Left ventricle myocardium superior (tissue), 1 donor: ENCODE measurements around the gene C11orf58. TPM values are rescaled to one million over a fixed set of nuclear protein-coding genes. Genes with fewer than 3 reads are reported as not detected.

Source experiments
- ATAC-seq: fragments of 200-7000 bp; cut with Tn5 transposase; one replicate; pipeline ENCODE4 v1.9.1; 2020; ENCODE audit warnings: mild to moderate bottlenecking, moderate library complexity
- DNase-seq: peaks from one replicate; pipeline ENCODE4 v3.0.0-alpha.2; 2020
- intact Hi-C: fragments of 100-400 bp; cut with micrococcal nuclease; formaldehyde crosslinking; loops from one replicate; pipeline ENCODE4 v1.11.0; 2022
- total RNA-seq: library from RNA; stranded (reverse); fragmentation: NEBNext Ultra II Directional; extraction: Animal tissue kit (Norgen Biotek cat#: 25700); gene quantifications from one replicate; pipeline ENCODE4 v1.2.1, GENCODE V29; 2021
- donor health status: DM: no; HTN: yes; CAD: no; lungs with severe emphysema.

The C11orf58 gene
- total RNA-seq, 1 donor from 2014 or later, result 112 TPM

DNA sequence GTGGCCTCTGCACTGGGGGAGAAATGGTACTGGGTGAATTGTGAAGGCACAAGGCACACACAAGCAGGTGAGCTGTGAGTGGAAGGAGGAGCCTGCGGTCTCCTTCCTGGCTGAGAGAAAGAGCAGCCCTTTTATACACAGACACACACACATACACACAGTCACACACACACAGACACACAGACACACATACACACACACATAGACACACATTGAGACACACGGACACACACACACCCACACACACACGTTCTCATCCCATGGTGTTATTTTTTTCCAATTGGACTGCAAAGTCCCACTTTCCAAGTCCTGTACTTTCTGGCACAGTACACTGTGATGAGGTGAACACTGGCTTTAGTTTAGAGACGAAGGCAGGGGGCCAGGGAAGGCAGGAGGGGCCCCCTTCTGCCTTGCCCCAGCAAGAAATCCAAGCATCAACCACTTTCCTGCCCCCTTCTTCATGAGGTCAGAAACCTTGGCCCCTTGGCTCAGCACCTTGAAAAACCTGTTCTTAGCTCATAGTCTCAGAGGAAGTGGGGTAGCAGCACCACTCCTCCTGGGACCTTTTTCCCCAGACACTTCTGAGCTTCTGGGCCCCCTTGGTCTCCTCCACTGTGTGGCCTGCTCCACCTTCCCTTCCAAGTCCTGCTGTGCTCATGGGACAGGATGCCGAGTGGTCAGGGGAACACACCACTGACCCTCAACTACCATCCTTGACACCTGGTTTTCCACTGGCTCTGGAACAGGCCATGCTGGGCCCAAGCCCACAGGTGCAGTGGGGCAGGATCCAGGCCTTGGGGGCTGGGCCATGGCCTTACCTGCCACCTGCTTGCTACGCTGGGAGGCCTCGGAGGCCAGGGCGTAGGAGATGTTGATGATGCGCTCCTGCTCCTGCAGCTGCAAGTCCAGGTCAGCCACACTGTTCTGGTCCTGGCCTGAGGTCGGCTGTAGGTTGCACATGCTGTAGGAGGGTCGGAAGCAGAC lies 43.8 kb downstream of the C11orf58 start:
- DNase-seq, result no peak
- ATAC-seq, result no peak
- intact Hi-C loops, result no loop called here

DNA sequence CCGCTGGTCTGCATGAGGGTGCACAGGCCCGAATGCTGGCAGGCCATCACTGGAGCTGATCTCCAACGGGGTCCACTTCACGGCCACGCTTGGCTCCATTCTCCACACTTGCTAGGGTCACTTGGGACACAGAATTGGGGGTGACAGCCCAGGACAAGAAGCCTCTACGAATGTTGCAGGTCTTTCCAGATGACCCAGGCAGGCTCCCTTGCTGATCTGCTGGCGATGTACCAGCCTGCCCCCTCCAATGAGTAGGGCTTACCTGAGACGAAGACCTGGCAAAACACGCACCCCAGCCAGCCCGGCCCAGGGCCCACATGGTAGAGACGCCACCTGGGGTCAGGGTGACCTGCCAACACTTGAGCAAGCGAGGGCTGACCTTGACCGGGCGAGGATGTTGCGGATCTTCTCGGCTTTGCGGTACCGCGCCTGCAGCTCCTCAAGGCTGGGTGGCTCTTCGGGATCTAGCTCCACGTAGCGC lies 44.9 kb downstream of the C11orf58 start:
- ATAC-seq, result no peak
- DNase-seq, result no peak
- intact Hi-C loops, result no loop called here

DNA sequence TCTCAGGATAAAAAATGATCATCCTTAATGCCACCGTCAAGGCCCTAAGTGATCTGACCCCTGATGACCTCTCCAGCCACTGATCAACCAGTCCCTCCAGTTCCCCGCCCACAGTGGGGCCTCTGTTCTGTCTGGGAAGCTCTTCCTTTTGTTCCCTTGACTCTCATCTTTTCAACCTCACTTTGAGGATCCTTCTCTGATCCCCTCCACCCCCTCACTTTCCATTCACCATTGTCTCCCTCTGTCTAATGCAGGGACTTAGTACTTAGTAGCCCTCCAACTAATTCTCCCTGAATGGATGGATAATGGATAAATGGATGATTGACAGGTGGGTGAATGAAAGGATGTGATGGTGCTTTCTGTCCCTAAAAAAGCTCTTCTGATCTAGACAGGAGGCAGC lies 45.6 kb downstream of the C11orf58 start:
- intact Hi-C loops, result no loop called here
- no peak for DNase-seq
- no peak for ATAC-seq

DNA sequence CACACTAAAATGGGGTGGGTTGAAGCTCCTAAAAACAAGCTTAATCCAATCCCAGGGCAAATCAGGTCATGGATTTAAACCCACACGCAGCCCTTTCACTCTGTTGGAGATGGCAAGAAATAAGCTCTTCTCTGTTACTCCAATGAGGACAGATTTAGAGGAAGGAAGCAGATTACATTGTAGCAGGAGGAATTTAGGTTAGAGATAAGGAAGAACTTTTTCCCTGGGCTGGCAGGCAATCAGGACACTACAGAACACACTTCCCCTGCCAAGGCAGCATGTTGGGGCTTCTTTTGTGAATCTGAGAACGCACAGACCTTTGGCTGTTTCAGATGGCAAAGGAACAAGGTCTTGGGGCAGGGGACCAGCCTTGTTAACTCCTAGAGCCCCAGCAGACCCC lies 46.2 kb downstream of the C11orf58 start:
- peak; percentile 55 for ATAC-seq

DNA sequence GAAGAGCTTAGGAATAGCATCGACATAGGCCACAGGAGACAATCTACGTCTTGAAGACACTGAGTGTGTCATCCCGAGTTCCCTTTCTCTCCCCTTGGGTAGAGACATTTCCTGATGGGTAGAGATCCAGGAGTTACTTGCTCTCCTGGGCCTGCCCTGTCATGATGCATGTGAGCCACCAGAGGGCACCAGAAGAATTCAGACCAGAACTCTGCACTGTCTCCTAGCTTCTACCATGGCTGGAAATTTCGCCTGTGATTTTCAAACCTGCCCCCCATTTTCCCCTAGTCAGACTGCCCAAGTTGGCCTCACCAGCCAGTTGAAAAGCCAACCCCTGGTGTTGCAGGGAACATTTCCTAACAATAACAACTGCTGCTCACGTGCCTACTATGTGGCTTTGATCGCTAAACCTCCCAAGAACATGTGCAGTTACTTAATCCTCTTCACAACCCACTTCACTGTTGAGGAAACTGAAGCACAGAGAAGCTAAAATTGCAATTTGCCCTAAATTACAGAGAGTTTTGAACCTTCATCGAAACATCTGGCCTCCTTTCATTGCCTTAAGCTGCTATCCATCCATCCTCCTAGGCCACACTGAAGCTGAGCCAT lies 47.2 kb downstream of the C11orf58 start:
- DNase-seq (peak; percentile 58), ATAC-seq (peak; percentile 80)
- intact Hi-C loops, result loop anchor here (5.0 kb wide), 1 partner anchor 277 kb away; no protein-coding TSS in a partner anchor

More for the DNA sequence above, 46.2 kb downstream of the C11orf58 start:
- intact Hi-C loops, result loop anchor here (5.0 kb wide), 1 partner anchor 278 kb away; no protein-coding TSS in a partner anchor
- no peak for DNase-seq

DNA sequence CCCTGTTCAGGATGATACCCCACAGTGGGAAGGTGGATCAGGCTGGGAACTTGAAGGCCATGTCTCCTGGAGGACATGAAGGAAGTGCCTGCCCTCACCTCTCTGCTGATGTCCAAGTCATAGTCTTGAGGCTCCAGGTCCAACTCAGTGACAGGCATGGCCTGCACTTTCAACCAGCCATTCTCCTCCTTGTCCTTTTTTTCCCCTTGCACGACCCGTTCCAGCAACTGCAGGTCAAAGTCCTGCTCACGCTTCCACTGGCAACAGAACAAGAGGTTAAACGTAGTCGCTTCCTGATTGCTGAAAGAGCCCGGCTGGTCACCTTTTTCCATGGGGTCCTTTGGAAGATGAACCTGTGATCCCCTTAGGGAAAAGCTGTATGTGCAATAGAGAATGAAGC lies 47.7 kb downstream of the C11orf58 start:
- DNase-seq (no peak), ATAC-seq (no peak)
- intact Hi-C loops, result loop anchor here (5.0 kb wide), 1 partner anchor 276 kb away; no protein-coding TSS in a partner anchor

DNA sequence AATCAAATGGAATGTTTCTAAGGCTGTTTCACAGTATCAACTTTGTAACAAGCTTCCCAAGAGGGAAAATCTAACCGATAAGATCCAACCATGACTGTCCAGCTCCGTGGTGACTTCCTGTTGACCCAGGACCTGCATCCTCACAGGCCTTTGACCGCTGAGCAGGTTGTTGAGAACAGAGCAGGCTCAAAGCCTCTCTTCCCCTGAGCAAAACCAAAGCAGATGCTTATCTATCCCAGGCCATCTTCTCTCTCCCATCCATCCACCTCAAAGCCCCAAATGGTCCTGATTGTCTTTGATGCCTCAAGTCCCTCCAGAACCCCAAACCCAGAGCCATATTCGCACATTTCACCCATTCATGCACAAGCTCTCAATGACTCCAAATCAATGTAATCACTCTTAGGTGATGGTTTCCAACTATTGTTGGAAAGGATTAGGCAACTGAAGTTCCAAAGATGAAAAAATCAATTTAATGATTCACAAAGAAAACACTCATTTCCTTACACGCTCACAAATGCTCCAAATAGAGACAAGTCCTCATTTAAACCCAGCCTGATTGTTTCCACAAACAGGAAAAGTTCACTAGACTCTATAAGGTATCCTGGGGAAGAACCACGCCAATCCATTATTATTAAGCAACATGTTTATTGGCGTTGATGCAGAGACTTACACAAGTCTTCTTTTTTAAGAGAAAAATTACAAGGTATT lies 48.7 kb downstream of the C11orf58 start:
- DNase-seq (no peak), ATAC-seq (no peak)
- intact Hi-C loops, result loop anchor here (5.0 kb wide), 1 partner anchor 275 kb away; no protein-coding TSS in a partner anchor

DNA sequence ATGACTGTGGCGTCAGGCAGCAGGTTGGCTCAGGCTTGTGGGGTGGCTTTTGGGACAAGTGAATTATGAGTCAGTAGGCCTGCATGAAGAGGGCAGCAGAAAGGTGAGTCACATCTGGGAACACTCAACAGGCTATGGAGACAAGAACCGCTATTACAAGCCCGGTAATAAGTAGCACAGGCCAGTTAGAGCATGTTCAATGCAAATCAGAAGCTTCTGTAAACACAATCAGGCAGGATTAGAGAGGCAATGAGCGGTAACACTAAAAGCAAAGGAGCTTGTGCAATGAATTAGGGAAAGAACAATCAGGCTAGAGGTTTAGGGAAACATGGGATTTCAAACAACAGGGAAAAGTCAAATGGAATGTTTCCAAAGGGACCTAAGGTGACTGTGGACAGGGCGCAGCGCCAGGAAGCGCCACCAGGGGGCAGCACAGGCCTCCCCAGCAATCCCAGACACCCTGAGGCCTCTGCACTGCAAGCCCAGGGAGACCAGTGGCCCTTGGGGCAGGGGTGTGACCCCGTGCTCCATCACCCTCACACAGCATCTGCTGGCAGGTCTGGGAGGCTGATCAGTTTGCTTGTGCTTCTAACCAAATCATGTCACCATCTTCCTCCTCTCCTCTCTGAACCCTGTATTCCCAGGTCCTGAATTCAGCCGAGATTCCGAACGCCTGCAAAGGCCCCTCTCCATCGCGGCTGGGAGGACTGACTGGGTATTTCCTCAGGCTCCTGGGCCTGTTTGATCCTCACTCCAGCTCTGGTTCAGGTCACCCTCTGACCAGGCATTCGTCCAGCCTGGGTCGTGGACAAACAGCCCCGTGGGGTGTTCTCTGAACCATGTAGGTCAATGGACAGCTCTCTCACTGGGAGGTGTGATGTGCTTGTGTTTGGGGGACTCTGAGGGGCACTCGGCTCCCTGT lies 50.0 kb downstream of the C11orf58 start:
- ATAC-seq, result peak; percentile 67
- peak; percentile 86 for DNase-seq
- intact Hi-C loops, result loop anchor here (5.0 kb wide), 1 partner anchor 274 kb away; no protein-coding TSS in a partner anchor

DNA sequence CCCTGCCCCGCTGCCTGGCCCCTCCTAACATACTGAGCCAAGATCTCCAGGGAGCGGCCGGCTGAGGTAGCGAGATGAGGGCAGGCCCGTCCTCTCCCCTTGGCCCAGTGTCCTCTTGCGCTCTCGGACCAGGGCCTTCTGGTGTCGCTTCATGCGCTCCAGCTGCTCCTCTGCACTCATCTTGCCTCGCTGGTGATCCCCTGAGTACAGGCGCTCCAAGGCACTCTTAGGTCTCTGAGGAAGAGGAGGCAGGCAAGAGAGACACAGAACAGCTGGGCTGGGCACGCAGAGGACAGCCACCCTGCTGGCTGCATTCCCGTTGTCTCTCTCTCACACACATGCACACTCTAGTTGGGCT lies 50.6 kb downstream of the C11orf58 start:
- no peak for DNase-seq
- intact Hi-C loops, result loop anchor here (5.0 kb wide), 1 partner anchor 273 kb away; no protein-coding TSS in a partner anchor
- peak; percentile 28 for ATAC-seq

DNA sequence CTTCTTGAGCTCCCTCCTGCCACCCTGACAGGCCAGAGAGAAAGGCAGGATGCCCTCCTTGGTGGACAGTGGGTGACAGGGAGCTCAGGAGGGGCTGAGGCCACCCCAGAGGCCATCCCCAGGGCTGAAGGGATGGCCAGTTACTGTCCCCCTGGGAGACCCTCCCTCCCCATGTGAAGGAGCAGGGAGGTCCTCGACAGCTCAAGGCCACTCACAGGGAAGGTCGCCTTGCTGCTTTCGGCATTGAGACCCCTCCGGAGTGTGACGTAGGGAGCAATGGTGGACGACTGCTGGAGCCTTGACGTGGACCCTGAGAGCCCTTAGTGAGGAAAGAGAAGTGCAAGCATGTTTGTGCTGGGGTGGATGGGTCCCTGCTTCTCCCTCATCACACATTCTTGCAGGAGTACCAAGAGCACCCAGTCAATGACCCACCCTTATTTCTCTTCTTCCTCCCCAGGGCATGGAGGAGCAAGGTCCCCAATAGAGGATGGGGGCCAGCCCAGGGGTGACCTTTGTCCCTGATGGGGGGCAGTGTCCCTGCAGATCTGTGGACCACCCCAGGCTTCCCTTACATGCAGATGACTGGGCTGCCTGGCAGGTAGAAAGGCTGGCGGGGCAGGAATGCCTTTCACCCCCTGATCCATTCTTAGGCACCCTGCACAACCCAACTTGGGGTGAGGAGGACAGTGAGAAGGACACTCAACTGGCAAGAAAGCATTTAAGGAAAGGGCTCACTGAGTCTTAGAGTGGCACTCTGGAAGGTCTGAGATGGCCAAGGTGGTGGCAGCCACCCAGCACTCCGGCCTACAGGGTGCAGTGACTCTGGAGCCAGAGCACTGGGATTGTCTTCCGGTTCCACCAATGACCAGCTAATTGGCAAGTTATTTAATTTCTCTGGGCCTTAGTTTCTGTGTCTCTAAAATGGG lies 51.4 kb downstream of the C11orf58 start:
- DNase-seq (no peak), ATAC-seq (no peak)
- intact Hi-C loops, result loop anchor here (5.0 kb wide), 1 partner anchor 272 kb away; no protein-coding TSS in a partner anchor

DNA sequence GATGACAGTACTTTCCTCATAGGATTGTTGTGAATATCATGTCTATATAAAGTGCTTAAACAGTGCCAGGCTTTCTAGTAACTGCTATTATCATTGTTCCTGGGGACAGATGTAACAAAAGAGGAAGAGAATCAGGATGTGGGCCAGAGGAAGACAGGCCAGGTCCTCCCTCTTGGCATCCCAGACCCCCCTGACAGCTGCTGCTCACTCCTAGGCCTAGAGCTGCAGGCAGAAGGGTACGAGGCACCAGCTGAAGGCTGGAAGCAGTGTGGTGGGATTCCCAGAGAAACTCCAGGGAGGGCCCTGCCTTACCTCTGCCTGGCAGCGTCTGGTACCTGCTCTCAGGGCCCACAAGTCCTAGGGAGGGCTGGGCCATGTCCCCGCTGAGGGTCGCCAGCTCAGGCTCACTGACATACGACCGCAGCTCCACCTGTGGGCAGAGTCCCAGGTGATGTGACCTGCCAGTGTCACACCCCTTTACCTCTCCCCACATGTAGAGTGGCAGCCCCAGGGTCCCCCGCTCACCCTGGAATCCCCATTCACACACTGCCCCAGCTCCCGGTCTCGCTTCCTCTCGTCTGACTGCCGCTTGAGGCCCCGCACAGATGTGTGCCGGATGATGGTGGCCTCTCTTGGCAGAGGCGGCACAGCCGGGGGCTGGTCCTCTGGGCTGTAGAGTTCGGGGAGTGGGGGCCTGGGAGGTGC lies 52.2 kb downstream of the C11orf58 start:
- no peak for ATAC-seq
- intact Hi-C loops, result no loop called here
- DNase-seq, result no peak

DNA sequence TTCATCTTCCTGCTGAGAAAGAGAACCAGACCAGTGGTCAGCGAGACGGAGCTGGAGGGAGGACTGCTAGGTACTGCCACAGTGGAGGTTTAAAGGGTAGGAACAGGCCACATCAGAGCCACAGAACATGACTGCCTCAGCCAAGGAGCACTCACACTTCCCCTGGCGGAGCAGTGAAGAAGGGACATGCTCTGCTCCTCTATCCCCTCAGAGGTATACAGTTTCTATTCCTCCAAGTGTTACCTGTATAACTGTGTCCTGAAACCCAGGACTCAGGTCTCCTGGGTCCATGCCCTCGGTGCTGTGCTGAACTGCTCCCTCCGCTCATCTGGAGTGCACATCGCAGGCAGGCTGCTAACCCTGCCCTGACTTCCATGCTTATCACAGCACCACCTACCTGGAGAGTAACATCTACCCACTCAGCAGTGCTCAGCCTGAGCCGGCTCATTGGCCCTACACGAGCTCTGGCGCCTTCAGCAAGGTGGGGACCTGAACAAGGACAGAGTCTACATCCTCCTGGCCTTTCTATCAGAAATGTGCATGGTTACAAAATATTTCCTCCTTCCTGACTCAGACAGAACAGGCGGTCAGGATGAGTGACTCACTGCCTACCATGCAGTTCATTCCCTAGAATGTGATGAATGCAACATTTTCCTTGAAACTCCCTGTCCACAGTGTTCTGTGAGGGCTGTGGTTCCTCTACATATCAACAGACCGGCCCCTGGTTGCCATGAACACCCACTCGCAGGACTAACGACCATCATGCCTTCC lies 52.9 kb downstream of the C11orf58 start:
- ATAC-seq (peak; percentile 55), DNase-seq (no peak)
- intact Hi-C loops, result no loop called here

DNA sequence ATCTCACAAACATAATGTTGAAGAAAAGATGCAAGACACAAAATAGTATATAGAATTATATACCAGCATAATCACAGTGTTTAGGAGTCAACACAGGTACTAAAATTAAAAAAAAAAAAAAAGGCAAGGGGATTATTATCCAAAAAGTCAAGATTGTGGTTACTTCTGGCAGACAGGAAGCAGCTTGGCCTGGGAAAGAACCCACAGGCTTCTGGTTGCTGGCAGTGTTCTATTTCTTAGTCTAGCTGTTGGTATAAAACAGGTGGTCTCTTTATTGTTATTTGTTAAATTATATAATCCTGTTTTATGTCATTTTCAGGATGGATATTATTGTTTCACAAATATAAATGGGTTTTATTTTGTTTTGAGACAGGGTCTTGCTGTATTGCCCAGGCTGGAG lies 54.0 kb downstream of the C11orf58 start:
- no peak for ATAC-seq
- DNase-seq, result no peak
- intact Hi-C loops, result no loop called here

DNA sequence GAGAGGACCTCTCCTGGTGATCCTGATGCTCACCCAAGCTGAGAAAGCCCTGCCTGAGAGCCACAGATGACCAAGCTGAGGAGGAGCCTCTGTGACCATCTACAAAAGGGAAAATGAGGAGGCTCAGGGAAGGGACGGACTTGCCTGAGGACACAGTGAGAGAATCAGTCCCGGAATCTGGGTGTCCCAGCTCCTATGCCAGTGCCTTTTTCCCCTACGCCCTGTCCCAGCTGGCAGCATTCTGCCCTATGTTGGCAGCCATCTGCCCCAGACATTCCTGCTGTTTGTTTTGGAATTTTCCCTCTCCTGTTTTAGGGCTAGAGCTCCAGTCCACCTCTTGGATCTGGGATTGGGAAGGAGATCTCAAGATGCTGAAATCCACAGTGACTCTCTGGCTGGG lies 54.6 kb downstream of the C11orf58 start:
- no peak for DNase-seq
- intact Hi-C loops, result no loop called here
- ATAC-seq, result no peak

DNA sequence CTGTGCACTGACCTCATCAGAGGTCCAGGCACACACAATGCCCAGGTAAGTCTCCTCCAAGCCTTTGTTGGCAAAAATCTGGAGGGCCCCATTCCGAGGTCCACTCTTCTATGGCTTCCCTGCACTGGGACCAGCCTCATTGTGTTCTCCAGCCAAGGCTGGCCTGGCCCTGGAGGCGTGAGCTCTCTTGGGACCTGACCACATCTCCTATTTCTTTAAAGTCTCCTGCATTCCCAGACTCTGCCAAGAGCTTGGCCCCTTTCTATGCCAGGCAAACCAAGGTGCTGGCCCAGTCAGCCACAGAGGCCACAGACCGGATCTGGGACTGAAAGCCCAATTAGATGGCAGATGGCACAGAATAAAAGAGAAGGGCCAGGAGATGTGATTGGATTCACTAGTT lies 55.1 kb downstream of the C11orf58 start:
- intact Hi-C loops, result no loop called here
- no peak for ATAC-seq

More for the DNA sequence above, 55.1 kb downstream of the C11orf58 start:
- DNase-seq, result no peak
